OCI-LY1 (cell line): ENCODE measurements around the gene RAE1.

Experiments
- H2AFZ ChIP-seq: fragments of 200-600 bp; sonication (generic), shearing (Covaris generic); 2 replicates; pipeline ENCODE4 v1.6.0; 2014; ENCODE audit warnings: antibody characterized with exemption, mild to moderate bottlenecking, low read length
- H3F3A ChIP-seq: fragments of 200-600 bp; sonication (generic), shearing (Covaris generic); 2 replicates; pipeline ENCODE4 v1.6.0; 2014; ENCODE audit warnings: mild to moderate bottlenecking, antibody characterized with exemption, low read length, moderate library complexity; ENCODE audit not compliant: insufficient read depth
- H3K27ac ChIP-seq: fragments of 200-600 bp; sonication (generic); 2 replicates; pipeline ENCODE4 v1.5.1; 2014; ENCODE audit warnings: low read length, mixed run types, mild to moderate bottlenecking, low read depth; ENCODE audit not compliant: poor library complexity, severe bottlenecking
- H3K27me3 ChIP-seq: fragments of 200-600 bp; sonication (generic); 2 replicates; pipeline ENCODE4 v1.6.0; 2014; ENCODE audit warnings: antibody characterized with exemption, mild to moderate bottlenecking, low read length, moderate library complexity; ENCODE audit not compliant: insufficient read depth
- H3K36me3 ChIP-seq: fragments of 200-600 bp; sonication (generic); 2 replicates; pipeline ENCODE4 v1.6.1; 2014; ENCODE audit warnings: mild to moderate bottlenecking, antibody characterized with exemption, low read length, moderate library complexity, mixed read lengths; ENCODE audit not compliant: insufficient read depth
- H3K4me1 ChIP-seq: fragments of 200-600 bp; sonication (generic); 2 replicates; pipeline ENCODE4 v1.5.1; 2014; ENCODE audit warnings: mild to moderate bottlenecking, low read length, moderate library complexity; ENCODE audit not compliant: insufficient read depth, severe bottlenecking
- H3K4me2 ChIP-seq: fragments of 200-600 bp; sonication (generic), shearing (Covaris generic); 2 replicates; pipeline ENCODE4 v1.6.1; 2014; ENCODE audit warnings: low read length
- H3K4me3 ChIP-seq: fragments of 200-600 bp; sonication (generic); 2 replicates; pipeline ENCODE4 v1.5.1; 2014; ENCODE audit warnings: low read length, low read depth, mild to moderate bottlenecking, mixed read lengths; ENCODE audit not compliant: poor library complexity, severe bottlenecking
- H3K79me2 ChIP-seq: fragments of 200-600 bp; shearing (Covaris generic); 2 replicates; pipeline ENCODE4 v1.6.1; 2016; ENCODE audit warnings: mixed run types, low read length, mixed read lengths; ENCODE audit not compliant: insufficient read depth
- H3K9ac ChIP-seq: fragments of 200-600 bp; sonication (generic), shearing (Covaris generic); 2 replicates; pipeline ENCODE4 v1.6.1; 2014; ENCODE audit warnings: mild to moderate bottlenecking, low read length, mixed read lengths
- H3K9me2 ChIP-seq: fragments of 200-600 bp; sonication (generic), shearing (Covaris generic); 2 replicates; pipeline ENCODE4 v1.6.1; 2014; ENCODE audit warnings: low read depth, mild to moderate bottlenecking, low read length, mixed read lengths
- H3K9me3 ChIP-seq: fragments of 200-600 bp; shearing (Covaris generic); 2 replicates; pipeline ENCODE4 v1.6.1; 2014; ENCODE audit warnings: low read length, mixed read lengths
- H4K20me1 ChIP-seq: fragments of 200-600 bp; sonication (generic), shearing (Covaris generic); 2 replicates; pipeline ENCODE4 v1.6.0; 2016; ENCODE audit warnings: mild to moderate bottlenecking, low read length; ENCODE audit not compliant: insufficient read depth
- CTCF ChIP-seq: fragments of 200-600 bp; sonication (generic), shearing (Covaris generic); IDR thresholded peaks from 2 replicates; pipeline ENCODE4 v1.5.1; 2017; ENCODE audit warnings: mild to moderate bottlenecking, antibody characterized with exemption, low read length, moderate library complexity, mixed read lengths
- EZH2 ChIP-seq: fragments of 200-600 bp; sonication (generic), shearing (Covaris generic); IDR thresholded peaks from 2 replicates; pipeline ENCODE4 v1.8.0; 2017; ENCODE audit warnings: borderline replicate concordance, mixed run types, mild to moderate bottlenecking, antibody characterized with exemption, low read length, moderate library complexity, mixed read lengths

The RAE1 gene

DNA sequence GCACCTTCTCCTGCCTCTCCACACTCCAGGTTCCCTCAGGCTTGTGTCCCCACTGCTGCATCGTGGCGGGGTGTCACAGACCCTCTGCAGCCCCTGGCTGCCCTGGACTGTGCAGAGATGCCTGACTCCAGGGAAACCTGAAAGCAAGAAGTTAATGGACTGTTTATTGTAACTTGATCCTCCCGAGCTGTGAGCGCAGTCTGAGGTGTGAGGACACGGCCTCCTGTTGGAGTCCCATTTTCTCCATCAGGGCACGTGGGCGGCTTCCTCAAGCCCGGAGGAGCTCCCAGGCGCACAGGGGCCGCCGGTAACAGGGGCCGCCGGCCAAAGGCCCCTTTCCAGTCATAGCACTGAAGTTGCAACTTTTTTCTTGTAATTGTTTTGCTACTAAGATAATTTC lies 57.1 kb downstream of the RAE1 start:
- Histone ChIP-seq H3K27me3 (no peaks in the 10 kb centered on the region), H3F3A (peaks cover 5% of the 10 kb centered on the region; the same call in 1 of the 2 replicates), H3K9me3 (no peaks in the 10 kb centered on the region), H3K36me3 (peaks cover 69% of the 10 kb centered on the region), H4K20me1 (no peaks in the 10 kb centered on the region), H3K4me3 (no peak overlapping the region), H2AFZ (no peak overlapping the region), H3K79me2 (no peaks in the 10 kb centered on the region), H3K4me2 (no peak overlapping the region), H3K27ac (no peak overlapping the region), H3K4me1 (no peaks in the 10 kb centered on the region), H3K9ac (no peak overlapping the region), H3K9me2 (no peaks in the 10 kb centered on the region)
- TF ChIP-seq CTCF (no peak), EZH2 (no peak)

DNA sequence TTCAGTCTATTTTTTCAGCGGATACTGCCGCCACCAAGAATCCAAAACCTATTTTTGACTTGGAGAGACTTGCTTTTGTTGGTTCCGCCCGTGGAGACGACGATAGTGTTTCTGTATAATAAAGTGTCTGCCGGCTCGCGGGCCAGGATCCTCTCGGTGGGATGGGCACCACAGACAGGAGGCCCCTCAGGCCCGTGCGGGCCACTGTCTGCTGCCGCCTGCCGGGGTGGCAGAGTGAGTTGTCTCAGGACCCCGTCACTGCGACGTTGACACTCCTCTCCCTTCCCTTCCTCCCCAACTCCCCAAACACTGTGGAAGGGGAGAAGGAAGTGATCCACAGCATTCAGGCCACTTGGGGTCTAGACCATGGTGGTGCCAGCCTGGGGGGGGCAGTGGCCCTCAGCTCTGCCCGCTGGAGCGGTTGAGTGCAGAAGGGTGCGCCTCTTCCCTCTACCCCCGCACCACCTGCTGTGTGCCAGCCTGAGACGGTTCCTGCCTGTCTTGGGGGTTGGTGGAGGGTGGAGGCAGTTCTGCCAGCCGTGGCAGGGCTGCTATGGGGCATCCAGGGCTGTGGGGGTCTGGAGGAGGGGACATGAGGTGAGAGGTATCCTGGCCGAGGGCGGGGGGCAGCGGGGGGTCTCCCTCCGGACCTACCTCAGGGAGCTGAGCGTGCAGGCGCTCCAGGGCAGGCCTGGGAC lies 57.6 kb downstream of the RAE1 start:
- Histone ChIP-seq H3K27ac (no peak overlapping the region), H2AFZ (no peak overlapping the region), H3K79me2 (no peaks in the 10 kb centered on the region), H3K9ac (no peak overlapping the region), H3K4me1 (no peaks in the 10 kb centered on the region), H3K4me3 (no peak overlapping the region), H3F3A (peaks cover 5% of the 10 kb centered on the region; the same call in 1 of the 2 replicates), H3K9me2 (no peaks in the 10 kb centered on the region), H3K36me3 (peaks cover 64% of the 10 kb centered on the region), H3K9me3 (no peaks in the 10 kb centered on the region), H3K27me3 (no peaks in the 10 kb centered on the region), H3K4me2 (no peak overlapping the region), H4K20me1 (no peaks in the 10 kb centered on the region)
- TF ChIP-seq CTCF, result no peak
- no peak for TF ChIP-seq EZH2

DNA sequence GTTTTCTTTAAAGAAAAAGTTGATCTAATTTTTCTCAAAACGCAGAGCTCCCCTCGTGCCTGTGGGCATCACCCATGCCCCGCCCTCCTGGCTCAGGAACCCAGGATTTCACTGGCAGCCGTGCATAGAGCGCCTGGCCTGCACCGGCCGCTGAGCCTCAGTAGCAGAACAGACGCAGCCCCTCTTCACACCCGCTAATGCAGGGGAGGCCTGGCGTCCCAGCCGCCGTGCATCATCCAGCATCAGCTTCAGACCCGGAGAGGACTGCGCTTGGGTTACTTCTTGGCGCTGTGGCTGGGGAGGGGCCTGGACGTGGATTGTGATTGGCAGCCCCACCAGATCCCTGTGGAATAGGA lies 58.2 kb downstream of the RAE1 start:
- Histone ChIP-seq H3K9me3 (no peaks in the 10 kb centered on the region), H3K4me2 (no peak overlapping the region), H3K9me2 (no peaks in the 10 kb centered on the region), H3K36me3 (peaks cover 58% of the 10 kb centered on the region), H3K9ac (no peak overlapping the region), H2AFZ (no peak overlapping the region), H3K27ac (peak overlapping the region; percentile 18), H3K4me3 (no peak overlapping the region), H3K4me1 (no peaks in the 10 kb centered on the region), H4K20me1 (no peaks in the 10 kb centered on the region), H3F3A (peaks cover 5% of the 10 kb centered on the region; the same call in 1 of the 2 replicates), H3K27me3 (no peaks in the 10 kb centered on the region), H3K79me2 (no peaks in the 10 kb centered on the region)
- TF ChIP-seq CTCF (no peak), EZH2 (no peak)
